B cell (primary cell): Measurements from ENCODE around the gene ZNF143. TPM values are rescaled to one million over a fixed set of nuclear protein-coding genes. Genes with fewer than 3 reads are reported as not detected.
A peak's percentile ranks its signal among the peaks of the same experiment; 100 is the strongest.

Experiments
- ATAC-seq: fragments of 200-7000 bp; cut with Tn5 transposase; one replicate; pipeline ENCODE4 v1.10.0; 2021; ENCODE audit warnings: low read depth, mild to moderate bottlenecking, moderate number of reproducible peaks, moderate library complexity
- CTCF ChIA-PET: fragments of 350-600 bp; sonication (Branson Sonifier 250); formaldehyde crosslinking; loops from one replicate; lab custom pipeline; 2021; ENCODE audit warnings: antibody characterized with exemption, inconsistent platforms; lab: Charles Lee
- POLR2A ChIA-PET: fragments of 350-600 bp; sonication (Branson Sonifier 250); formaldehyde crosslinking; loops from one replicate; lab custom pipeline; 2021; ENCODE audit warnings: antibody characterized with exemption; lab: Charles Lee
- DNase-seq: peaks from one replicate; pipeline ENCODE4 v3.0.0; 2013
- H2AFZ ChIP-seq: 2 replicates; pipeline ENCODE4 v1.6.1; 2012; ENCODE audit warnings: mild to moderate bottlenecking, low read depth, low read length; ENCODE audit not compliant: insufficient read depth, poor library complexity, severe bottlenecking
- H3K27ac ChIP-seq, 2 donors: 1 replicate in 1 of 2; 2 replicates in 1 of 2; pipeline ENCODE4 v1.5.1; 2012 to 2013; ENCODE audit warnings: low read length in 2 of 2, mild to moderate bottlenecking in 2 of 2, moderate library complexity in 1 of 2
- H3K27me3 ChIP-seq, 4 experiments: fragments of 200-600 bp in 1 of 4; sonication (generic) in 1 of 4; replicated peaks in 1 of 4; 1 replicate in 2 of 4; 2 replicates in 2 of 4; pipeline versions ENCODE4 v1.6.1 to v1.7.0; 2013 to 2016; ENCODE audit warnings: low read length in 3 of 4, mild to moderate bottlenecking in 2 of 4, mixed read lengths in 1 of 4, moderate library complexity in 1 of 4; ENCODE audit not compliant: insufficient read depth in 4 of 4, control insufficient read depth in 3 of 4; ENCODE audit errors: control extremely low read depth in 1 of 4
- H3K36me3 ChIP-seq, 2 experiments: replicated peaks in 1 of 2; 1 replicate in 1 of 2; 2 replicates in 1 of 2; pipeline versions ENCODE4 v1.6.1 to v1.7.1; 2013; ENCODE audit warnings: low read length in 1 of 2; ENCODE audit not compliant: insufficient read depth in 2 of 2, control insufficient read depth in 1 of 2; ENCODE audit errors: control extremely low read depth in 1 of 2, extremely low read depth in 1 of 2
- H3K4me1 ChIP-seq, 2 donors: fragments of 200-600 bp in 1 of 2; sonication (generic) in 1 of 2; 1 replicate in 1 of 2; 2 replicates in 1 of 2; pipeline versions ENCODE4 v1.5.1 to v1.6.1; 2013 to 2017; ENCODE audit warnings: low read length in 2 of 2; ENCODE audit not compliant: control insufficient read depth in 2 of 2, insufficient read depth in 2 of 2
- H3K4me2 ChIP-seq: replicated peaks from 2 replicates; pipeline ENCODE3; 2012; ENCODE audit warnings: mild to moderate bottlenecking, low read depth, low read length; ENCODE audit not compliant: poor library complexity, severe bottlenecking
- H3K4me3 ChIP-seq, 5 experiments: fragments of 200-600 bp in 1 of 5; sonication (generic) in 1 of 5; 1 replicate in 3 of 5; 2 replicates in 2 of 5; pipeline versions ENCODE4 v1.5.1 to v1.7.0; 2011 to 2016; ENCODE audit warnings: low read length in 4 of 5, mild to moderate bottlenecking in 4 of 5, low read depth in 2 of 5, control low read depth in 1 of 5, moderate library complexity in 1 of 5; ENCODE audit not compliant: insufficient read depth in 1 of 5; ENCODE audit errors: control extremely low read depth in 1 of 5, extremely low read depth in 1 of 5
- H3K79me2 ChIP-seq: fragments of 200-600 bp; sonication (generic); one replicate; pipeline ENCODE4 v1.6.0; 2016; ENCODE audit warnings: low read length; ENCODE audit not compliant: control insufficient read depth, insufficient read depth
- H3K9ac ChIP-seq: fragments of 200-600 bp; sonication (generic); 2 replicates; pipeline ENCODE4 v1.6.1; 2017; ENCODE audit warnings: mild to moderate bottlenecking, low read length, moderate library complexity
- H3K9me3 ChIP-seq, 3 donors: one replicate each; pipeline versions ENCODE4 v1.6.1 to v1.7.1; 2013; ENCODE audit warnings: low read length in 2 of 3; ENCODE audit not compliant: control insufficient read depth in 2 of 3, insufficient read depth in 1 of 3; ENCODE audit errors: control extremely low read depth in 1 of 3
- H4K20me1 ChIP-seq: 2 replicates; pipeline ENCODE4 v1.6.0; 2012; ENCODE audit warnings: mild to moderate bottlenecking, low read length; ENCODE audit not compliant: insufficient read depth, control insufficient read depth, poor library complexity, severe bottlenecking
- H3K27ac Mint-ChIP-seq: one replicate; pipeline ENCODE4 v1.8.0; 2021; ENCODE audit warnings: mixed read lengths
- H3K27me3 Mint-ChIP-seq: one replicate; pipeline ENCODE4 v1.8.0; 2021; ENCODE audit warnings: mixed read lengths
- H3K4me1 Mint-ChIP-seq: one replicate; pipeline ENCODE4 v1.8.0; 2021; ENCODE audit warnings: mixed read lengths
- H3K4me3 Mint-ChIP-seq: one replicate; pipeline ENCODE4 v1.8.0; 2021; ENCODE audit warnings: mixed read lengths
- H3K9me3 Mint-ChIP-seq: one replicate; pipeline ENCODE4 v1.8.0; 2022; ENCODE audit warnings: mixed read lengths; ENCODE audit not compliant: insufficient read depth
- EZH2 ChIP-seq: IDR thresholded peaks from 2 replicates; pipeline ENCODE4 v1.6.1; 2012; ENCODE audit warnings: borderline replicate concordance, low read depth, mild to moderate bottlenecking, moderate library complexity, low read length; ENCODE audit not compliant: insufficient read depth, poor library complexity, severe bottlenecking
- WGBS: methylation state at CpG from one replicate; pipeline ENCODE4 v1.1.5; 2013; ENCODE audit warnings: missing lambda C conversion rate; ENCODE audit not compliant: insufficient coverage; 5-methylcytosine and 5-hydroxymethylcytosine counted together
- intact Hi-C: fragments of 100-400 bp; cut with micrococcal nuclease; formaldehyde crosslinking; loops from one replicate; pipeline ENCODE4 v1.10.0; 2022
- polyA plus RNA-seq: library from polyadenylated mRNA; depleted of rRNA; stranded (reverse); fragments of >200 nt; gene quantifications from 2 replicates; pipeline ENCODE4 v1.2.3, GENCODE V29; 2012
- total RNA-seq, 2 donors: library from RNA; stranded (reverse); fragments of 120-200 nt in 1 of 2; gene quantifications; 1 replicate in 1 of 2; 2 replicates in 1 of 2; pipeline versions ENCODE4 v1.2.3 to v1.2.4, GENCODE V29; 2013 to 2022
- TF ChIP-seq, protein P1 (sequence below): fragments of 200-600 bp; IDR thresholded peaks from one replicate; pipeline ENCODE4 v1.8.0; 2022; ENCODE audit warnings: antibody characterized with exemption, mild to moderate bottlenecking

The ZNF143 gene
- total and polyA plus RNA-seq, 2 donors (not counting 1 experiment from before 2014, with no cell fraction given), result 35.7 to 54.9 TPM

DNA sequence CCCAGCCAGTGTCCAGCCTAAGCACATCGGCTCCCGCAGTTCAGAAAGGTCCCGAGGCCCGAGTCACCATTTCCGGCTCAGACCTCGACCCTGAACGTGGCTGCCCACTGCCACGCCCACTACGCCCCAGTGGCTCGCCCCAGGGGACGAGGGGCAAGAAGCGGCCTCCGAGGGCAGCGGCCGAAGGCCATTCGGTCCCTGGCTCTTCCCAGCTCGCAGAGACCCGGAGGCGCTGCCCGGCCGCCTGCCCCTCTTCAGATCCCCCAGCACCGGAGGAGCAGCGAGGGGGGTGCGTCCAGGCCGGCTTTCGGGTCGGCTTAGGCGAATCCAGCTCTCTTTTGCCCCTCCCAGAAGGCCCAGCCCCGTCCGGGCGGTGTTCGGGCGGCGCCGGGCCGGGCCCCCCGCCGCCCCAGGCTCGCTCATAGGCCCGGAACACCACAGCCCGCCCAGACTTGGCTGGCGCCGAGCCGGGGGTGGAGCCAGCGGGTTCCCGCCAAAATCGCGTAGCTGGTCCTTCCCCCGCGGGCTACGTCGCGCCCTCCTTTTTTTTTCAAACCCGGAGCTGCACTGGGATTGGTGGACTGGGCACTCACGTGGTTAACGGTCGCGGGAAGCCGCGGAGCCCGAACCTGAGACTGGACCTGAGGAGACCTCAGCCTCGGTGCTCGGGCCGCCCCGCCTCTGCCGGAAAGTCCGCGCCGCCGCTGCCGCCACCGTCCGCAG, 112.4 kb downstream of the ZNF143 start, which contains the start of gene WEE1:
Gene WEE1 (plus strand): TSS at position 619 of the 723 bp plus-strand sequence. CDS start 264 bp downstream, outside the sequence.
- H3K27me3 Mint-ChIP-seq, result no peaks in the 10 kb centered on the region
- Histone ChIP-seq H3K4me2 (peak within 1 kb of the TSS; percentile 93), H3K27ac (peak within 1 kb of the TSS; percentile 83 to 89), H3K9ac (peak within 1 kb of the TSS; percentile 86), H3K4me1 (peaks cover 51 to 55% of the 10 kb centered on the region in 2 donors), H2AFZ (peak within 1 kb of the TSS; percentile 91), H3K4me3 (peak within 1 kb of the TSS; percentile 52 to 96 (median 90)), H4K20me1 (no peaks in the 10 kb centered on the region), H3K79me2 (peaks cover 30% of the 10 kb centered on the region), H3K9me3 (no peaks in the 10 kb centered on the region), H3K27me3 (no peaks in the 10 kb centered on the region), H3K36me3 (peaks cover 4 to 14% of the 10 kb centered on the region in 2 experiments)
- H3K4me3 Mint-ChIP-seq, result peak within 1 kb of the TSS; percentile 97
- WGBS, result 1% methylated on average over 73 of the region's 73 CpGs
- DNase-seq (peak; percentile 97), ATAC-seq (peak; percentile 87)
- H3K9me3 Mint-ChIP-seq, result no peaks in the 10 kb centered on the region
- POLR2A ChIA-PET, result interaction anchor here (0.6 to 2.3 kb wide), 11 partner anchors 28 to 186 kb away, joined by 3 to 12 read pairs (median 5); partner anchors contain the start of genes SWAP70 and ZNF143
- intact Hi-C loops, result loop anchor here (1.0 to 10.0 kb wide), 8 partner anchors 28 to 1284 kb away; partner anchors contain the start of genes ADM, SWAP70 and ZBED5
- H3K4me1 Mint-ChIP-seq, result peaks cover 64% of the 10 kb centered on the region
- CTCF ChIA-PET, result interaction anchor here (0.8 to 5.7 kb wide), 15 partner anchors 11 to 734 kb away, joined by 3 to 55 read pairs (median 5); no protein-coding TSS in a partner anchor
- TF ChIP-seq EZH2, result no peak
- TF ChIP-seq, protein P1, sequence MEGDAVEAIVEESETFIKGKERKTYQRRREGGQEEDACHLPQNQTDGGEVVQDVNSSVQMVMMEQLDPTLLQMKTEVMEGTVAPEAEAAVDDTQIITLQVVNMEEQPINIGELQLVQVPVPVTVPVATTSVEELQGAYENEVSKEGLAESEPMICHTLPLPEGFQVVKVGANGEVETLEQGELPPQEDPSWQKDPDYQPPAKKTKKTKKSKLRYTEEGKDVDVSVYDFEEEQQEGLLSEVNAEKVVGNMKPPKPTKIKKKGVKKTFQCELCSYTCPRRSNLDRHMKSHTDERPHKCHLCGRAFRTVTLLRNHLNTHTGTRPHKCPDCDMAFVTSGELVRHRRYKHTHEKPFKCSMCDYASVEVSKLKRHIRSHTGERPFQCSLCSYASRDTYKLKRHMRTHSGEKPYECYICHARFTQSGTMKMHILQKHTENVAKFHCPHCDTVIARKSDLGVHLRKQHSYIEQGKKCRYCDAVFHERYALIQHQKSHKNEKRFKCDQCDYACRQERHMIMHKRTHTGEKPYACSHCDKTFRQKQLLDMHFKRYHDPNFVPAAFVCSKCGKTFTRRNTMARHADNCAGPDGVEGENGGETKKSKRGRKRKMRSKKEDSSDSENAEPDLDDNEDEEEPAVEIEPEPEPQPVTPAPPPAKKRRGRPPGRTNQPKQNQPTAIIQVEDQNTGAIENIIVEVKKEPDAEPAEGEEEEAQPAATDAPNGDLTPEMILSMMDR, result no peak
- peak within 1 kb of the TSS; percentile 94 for H3K27ac Mint-ChIP-seq
